GM12875 (cell line): Measurements from ENCODE around the gene LIN37.

Experiments
- H3K4me3 ChIP-seq: one replicate; pipeline ENCODE4 v1.5.1; 2011; ENCODE audit warnings: low read depth, low read length, control low read depth
- TF ChIP-seq, protein P1 (sequence below): IDR thresholded peaks from 2 replicates; pipeline ENCODE4 v1.5.1; 2011; ENCODE audit warnings: low read depth, mild to moderate bottlenecking, control low read depth, inconsistent platforms, low read length, moderate library complexity, borderline replicate concordance; ENCODE audit not compliant: insufficient read depth

Gene LIN37

DNA sequence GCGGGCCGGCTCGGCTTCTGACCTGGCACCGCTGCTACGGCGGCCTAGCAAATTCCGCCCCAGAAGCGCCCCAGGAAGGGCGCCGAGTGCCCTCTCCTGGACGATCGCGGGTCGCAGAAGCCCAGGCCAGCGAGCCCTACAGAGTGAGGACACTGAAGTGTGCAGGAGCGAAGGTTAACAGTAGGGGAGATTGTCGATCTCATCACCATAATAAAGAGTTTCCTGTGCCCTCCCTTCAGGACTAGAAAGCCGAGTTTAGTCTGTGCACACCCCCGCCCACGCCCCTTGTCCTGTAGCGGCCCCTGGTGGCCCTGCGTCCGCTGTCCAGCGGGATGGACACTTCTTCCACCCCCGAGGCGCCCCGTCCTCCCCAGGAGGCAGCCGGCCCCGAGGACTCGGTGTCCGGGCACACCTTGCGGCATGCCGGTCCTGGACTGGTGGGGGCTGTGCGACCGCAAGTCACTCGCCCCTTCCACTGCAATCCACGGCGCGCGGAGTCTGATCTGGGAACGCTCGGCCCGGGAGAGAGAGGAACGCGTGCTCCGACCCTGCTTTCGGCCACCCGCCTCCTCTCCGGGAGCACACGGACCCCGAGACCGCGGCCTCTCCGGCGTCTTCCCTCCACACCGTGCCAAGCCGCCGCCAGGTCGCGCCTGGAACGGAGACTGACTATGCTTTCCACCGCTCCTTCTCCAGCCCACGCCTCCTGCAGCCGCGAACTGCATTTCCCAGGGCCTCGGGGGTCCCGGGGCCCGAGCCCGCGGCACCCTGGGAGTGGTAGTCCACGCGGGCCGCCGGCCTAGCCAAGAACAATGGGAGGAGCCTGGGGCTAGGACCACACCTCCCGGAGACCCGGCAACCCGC lies 31.3 kb upstream of the LIN37 start:
- TF ChIP-seq, protein P1, sequence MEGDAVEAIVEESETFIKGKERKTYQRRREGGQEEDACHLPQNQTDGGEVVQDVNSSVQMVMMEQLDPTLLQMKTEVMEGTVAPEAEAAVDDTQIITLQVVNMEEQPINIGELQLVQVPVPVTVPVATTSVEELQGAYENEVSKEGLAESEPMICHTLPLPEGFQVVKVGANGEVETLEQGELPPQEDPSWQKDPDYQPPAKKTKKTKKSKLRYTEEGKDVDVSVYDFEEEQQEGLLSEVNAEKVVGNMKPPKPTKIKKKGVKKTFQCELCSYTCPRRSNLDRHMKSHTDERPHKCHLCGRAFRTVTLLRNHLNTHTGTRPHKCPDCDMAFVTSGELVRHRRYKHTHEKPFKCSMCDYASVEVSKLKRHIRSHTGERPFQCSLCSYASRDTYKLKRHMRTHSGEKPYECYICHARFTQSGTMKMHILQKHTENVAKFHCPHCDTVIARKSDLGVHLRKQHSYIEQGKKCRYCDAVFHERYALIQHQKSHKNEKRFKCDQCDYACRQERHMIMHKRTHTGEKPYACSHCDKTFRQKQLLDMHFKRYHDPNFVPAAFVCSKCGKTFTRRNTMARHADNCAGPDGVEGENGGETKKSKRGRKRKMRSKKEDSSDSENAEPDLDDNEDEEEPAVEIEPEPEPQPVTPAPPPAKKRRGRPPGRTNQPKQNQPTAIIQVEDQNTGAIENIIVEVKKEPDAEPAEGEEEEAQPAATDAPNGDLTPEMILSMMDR = peak; percentile 75
- peak overlapping the region; percentile 84 for H3K4me3 ChIP-seq

DNA sequence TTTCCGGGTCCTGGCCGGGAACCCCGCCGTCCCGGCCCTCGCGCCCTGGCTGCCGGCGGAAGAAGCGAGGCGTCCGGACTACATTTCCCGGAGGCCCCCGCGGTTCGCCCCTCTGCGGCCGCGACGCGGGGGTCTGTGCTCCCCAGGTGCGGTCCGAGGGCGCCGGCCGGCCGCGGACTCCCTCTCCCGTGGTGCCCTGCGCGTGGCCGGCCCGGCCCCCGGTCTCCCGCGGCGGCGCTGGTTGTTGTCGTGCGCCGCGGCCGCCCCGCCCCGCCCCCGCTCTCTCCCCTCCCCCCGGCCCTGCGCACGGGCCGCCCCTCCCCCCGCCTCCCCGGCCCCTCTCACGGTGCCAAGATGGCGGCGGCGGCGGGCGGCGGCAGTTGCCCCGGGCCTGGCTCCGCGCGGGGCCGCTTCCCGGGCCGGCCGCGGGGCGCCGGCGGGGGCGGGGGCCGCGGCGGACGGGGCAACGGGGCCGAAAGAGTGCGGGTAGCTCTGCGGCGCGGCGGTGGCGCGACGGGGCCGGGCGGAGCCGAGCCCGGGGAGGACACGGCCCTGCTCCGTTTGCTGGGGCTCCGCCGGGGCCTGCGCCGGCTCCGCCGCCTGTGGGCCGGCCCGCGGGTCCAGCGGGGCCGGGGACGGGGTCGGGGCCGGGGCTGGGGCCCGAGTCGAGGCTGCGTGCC lies 30.6 kb upstream of the LIN37 start, which contains the start of gene KMT2B:
TSS of gene KMT2B (plus strand) at position 339 of the 680 bp plus-strand sequence. CDS start at position 355, 16 bp downstream.
- H3K4me3 ChIP-seq = peak within 1 kb of the TSS; percentile 84
- TF ChIP-seq, protein P1 = no peak

DNA sequence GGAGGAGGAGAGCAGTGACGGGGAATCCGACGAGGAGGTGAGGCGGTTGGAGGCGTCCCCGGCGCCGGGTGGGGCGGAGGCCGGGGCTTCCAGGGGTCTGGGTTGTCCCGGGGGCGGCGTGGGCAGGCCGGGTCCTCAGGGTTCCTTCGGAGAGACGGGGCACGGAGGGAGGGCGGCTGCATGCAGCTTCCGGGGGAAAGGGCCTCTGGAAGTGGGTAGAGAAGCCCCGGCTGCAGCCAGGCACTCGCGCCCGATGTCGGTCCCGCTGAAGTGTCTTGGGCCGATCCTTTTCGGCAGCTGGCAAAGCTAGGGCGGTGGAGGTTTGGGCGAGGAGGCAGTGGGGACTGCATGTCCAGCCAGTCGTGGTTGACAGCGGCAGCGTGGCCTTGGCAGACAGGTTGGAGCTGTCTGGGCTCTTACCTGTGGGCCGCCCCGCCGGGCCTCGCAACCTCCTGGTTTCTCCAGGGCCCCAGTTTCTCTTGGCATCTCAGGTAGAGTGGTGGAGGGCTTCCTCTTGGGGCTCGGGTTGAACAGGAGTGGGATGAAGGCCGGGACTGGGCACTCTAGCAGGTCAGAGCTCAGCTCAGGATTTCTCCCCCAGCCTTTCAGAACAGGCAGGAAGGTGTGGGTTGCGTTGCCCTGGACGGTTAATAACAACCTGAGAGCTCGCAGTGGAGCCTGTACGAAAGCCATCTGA lies 29.9 kb upstream of the LIN37 start:
- TF ChIP-seq, protein P1 = no peak
- peak overlapping the region; percentile 84 for H3K4me3 ChIP-seq

DNA sequence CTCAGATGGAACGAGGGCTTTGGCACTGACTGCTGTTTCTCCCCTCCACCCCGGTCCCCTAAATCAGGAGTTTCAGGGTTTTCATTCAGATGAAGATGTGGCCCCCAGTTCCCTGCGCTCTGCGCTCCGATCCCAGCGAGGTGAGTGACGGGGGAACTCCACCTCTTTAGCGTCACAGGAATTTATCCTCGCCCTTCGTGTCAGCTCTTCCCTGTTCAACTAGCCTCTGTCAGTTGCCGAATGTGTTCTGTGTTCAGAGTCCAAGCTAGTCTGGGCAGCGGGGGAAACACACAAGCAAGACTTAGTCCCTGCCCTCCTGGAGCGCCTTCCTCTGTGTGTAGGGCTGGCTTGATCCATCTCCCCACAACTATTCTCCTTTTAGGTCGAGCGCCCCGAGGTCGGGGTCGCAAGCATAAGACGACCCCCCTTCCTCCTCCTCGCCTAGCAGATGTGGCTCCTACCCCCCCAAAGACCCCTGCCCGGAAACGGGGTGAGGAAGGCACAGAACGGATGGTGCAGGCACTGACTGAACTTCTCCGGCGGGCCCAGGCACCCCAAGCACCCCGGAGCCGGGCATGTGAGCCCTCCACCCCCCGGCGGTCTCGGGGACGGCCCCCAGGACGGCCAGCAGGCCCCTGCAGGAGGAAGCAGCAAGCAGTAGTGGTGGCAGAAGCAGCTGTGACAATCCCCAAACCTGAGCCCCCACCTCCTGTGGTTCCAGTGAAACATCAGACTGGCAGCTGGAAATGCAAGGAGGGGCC lies 28.8 kb upstream of the LIN37 start:
- H3K4me3 ChIP-seq = no peak overlapping the region
- TF ChIP-seq, protein P1 = no peak

DNA sequence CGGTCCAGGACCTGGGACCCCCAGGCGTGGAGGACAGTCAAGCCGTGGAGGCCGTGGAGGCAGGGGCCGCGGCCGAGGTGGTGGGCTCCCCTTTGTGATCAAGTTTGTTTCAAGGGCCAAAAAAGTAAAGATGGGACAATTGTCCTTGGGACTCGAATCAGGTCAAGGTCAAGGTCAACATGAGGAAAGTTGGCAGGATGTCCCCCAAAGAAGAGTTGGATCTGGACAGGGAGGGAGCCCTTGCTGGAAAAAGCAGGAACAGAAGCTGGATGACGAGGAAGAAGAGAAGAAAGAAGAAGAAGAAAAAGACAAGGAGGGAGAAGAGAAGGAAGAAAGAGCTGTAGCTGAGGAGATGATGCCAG lies 28.2 kb upstream of the LIN37 start:
- no peak overlapping the region for H3K4me3 ChIP-seq
- TF ChIP-seq, protein P1 = no peak

DNA sequence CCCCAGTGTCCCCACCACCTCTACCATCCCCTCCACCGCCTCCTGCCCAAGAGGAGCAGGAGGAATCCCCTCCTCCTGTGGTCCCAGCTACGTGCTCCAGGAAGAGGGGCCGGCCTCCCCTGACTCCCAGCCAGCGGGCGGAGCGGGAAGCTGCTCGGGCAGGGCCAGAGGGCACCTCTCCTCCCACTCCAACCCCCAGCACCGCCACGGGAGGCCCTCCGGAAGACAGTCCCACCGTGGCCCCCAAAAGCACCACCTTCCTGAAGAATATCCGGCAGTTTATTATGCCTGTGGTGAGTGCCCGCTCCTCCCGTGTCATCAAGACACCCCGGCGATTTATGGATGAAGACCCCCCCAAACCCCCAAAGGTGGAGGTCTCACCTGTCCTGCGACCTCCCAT lies 27.7 kb upstream of the LIN37 start:
- TF ChIP-seq, protein P1 = no peak

More for the DNA sequence above, 27.7 kb upstream of the LIN37 start:
- no peak overlapping the region for H3K4me3 ChIP-seq
